SJSA1 (cell line): ENCODE data around the gene S100A14. TPM values are rescaled to one million over a fixed set of nuclear protein-coding genes. Genes with fewer than 3 reads are reported as not detected.

ENCODE experiments used
- DNase-seq, 2 experiments: peaks; one replicate each; pipeline ENCODE4 v3.0.0-alpha.2; 2015 to 2020; ENCODE audit warnings: low spot score in 2 of 2, low read depth in 1 of 2
- H3K27ac ChIP-seq: fragments of 250-450 bp; sonication (Bioruptor Pico); 2 replicates; pipeline ENCODE4 v1.5.1; 2020; ENCODE audit warnings: mild to moderate bottlenecking, moderate library complexity
- H3K27me3 ChIP-seq: fragments of 250-450 bp; sonication (Bioruptor Pico); replicated peaks from 2 replicates; pipeline ENCODE4 v1.5.1; 2020; ENCODE audit warnings: mild to moderate bottlenecking, moderate library complexity
- H3K36me3 ChIP-seq: fragments of 250-450 bp; sonication (Bioruptor Pico); 2 replicates; pipeline ENCODE4 v1.5.1; 2020; ENCODE audit warnings: mild to moderate bottlenecking
- H3K4me1 ChIP-seq: fragments of 250-450 bp; sonication (Bioruptor Pico); replicated peaks from 2 replicates; pipeline ENCODE4 v1.6.1; 2021; ENCODE audit warnings: mild to moderate bottlenecking
- H3K4me3 ChIP-seq: fragments of 250-450 bp; sonication (Bioruptor Pico); 2 replicates; pipeline ENCODE4 v1.5.1; 2020; ENCODE audit warnings: mild to moderate bottlenecking
- H3K9me3 ChIP-seq: fragments of 250-450 bp; sonication (Bioruptor Pico); replicated peaks from 2 replicates; pipeline ENCODE4 v1.5.1; 2020; ENCODE audit warnings: mild to moderate bottlenecking
- total RNA-seq: library from RNA; depleted of rRNA; stranded (reverse); fragments of >200 nt; shearing (Covaris generic); gene quantifications from 2 replicates; pipeline ENCODE4 v1.2.3, GENCODE V29; 2014

The S100A14 gene
- total RNA-seq, 1 experiment from 2014 or later = not detected

GRCh38 chr1:153617663-153618062 is 1.5 kb upstream of the S100A14 start:
- DNase-seq = peak; percentile 68 to 91
- H3K27me3 ChIP-seq = no peaks in the 10 kb centered on the region
- no peak overlapping the region for H3K27ac ChIP-seq
- H3K36me3 ChIP-seq = peaks cover 29% of the 10 kb centered on the region
- peaks cover 10% of the 10 kb centered on the region for H3K4me1 ChIP-seq
- no peaks in the 10 kb centered on the region for H3K9me3 ChIP-seq
- no peak overlapping the region for H3K4me3 ChIP-seq

- Histone ChIP-seq H3K27ac (no peak overlapping the region), H3K36me3 (peaks cover 22% of the 10 kb centered on the region), H3K27me3 (no peaks in the 10 kb centered on the region), H3K4me1 (peaks cover 18% of the 10 kb centered on the region), H3K4me3 (no peak overlapping the region), H3K9me3 (no peaks in the 10 kb centered on the region)
- no peak for DNase-seq
These were observed 789 bp upstream of the S100A14 start for GRCh38 chr1:153616917-153617311.

GRCh38 chr1:153615406-153615805 is 719 bp downstream of the S100A14 start:
- Histone ChIP-seq H3K4me3 (no peak overlapping the region), H3K9me3 (no peaks in the 10 kb centered on the region), H3K27ac (no peak overlapping the region), H3K4me1 (peaks cover 27% of the 10 kb centered on the region), H3K36me3 (peaks cover 19% of the 10 kb centered on the region), H3K27me3 (no peaks in the 10 kb centered on the region)
- DNase-seq = no peak

GRCh38 chr1:153614906-153615305 is 1.2 kb downstream of the S100A14 start:
- Histone ChIP-seq H3K9me3 (no peaks in the 10 kb centered on the region), H3K27me3 (no peaks in the 10 kb centered on the region), H3K36me3 (peaks cover 16% of the 10 kb centered on the region), H3K4me3 (no peak overlapping the region), H3K27ac (no peak overlapping the region), H3K4me1 (peaks cover 32% of the 10 kb centered on the region)
- DNase-seq = no peak

GRCh38 chr1:153614189-153614900 is 1.8 kb downstream of the S100A14 start:
- H3K27me3 ChIP-seq = no peaks in the 10 kb centered on the region
- H3K36me3 ChIP-seq = peaks cover 12% of the 10 kb centered on the region
- H3K4me3 ChIP-seq = no peak overlapping the region
- no peak for DNase-seq
- no peak overlapping the region for H3K27ac ChIP-seq
- H3K4me1 ChIP-seq = peaks cover 38% of the 10 kb centered on the region
- no peaks in the 10 kb centered on the region for H3K9me3 ChIP-seq

GRCh38 chr1:153613406-153613805 is 2.7 kb downstream of the S100A14 start:
- no peak for DNase-seq
- Histone ChIP-seq H3K27me3 (no peaks in the 10 kb centered on the region), H3K4me3 (no peak overlapping the region), H3K9me3 (no peaks in the 10 kb centered on the region), H3K36me3 (peaks cover 7% of the 10 kb centered on the region), H3K27ac (no peak overlapping the region), H3K4me1 (peaks cover 47% of the 10 kb centered on the region)

GRCh38 chr1:153612755-153613331 is 3.3 kb downstream of the S100A14 start, which contains the start of gene S100A16:
Gene S100A16 (minus strand): TSS chr1:153613137. CDS start chr1:153608151, 4,986 bp downstream.
- DNase-seq = no peak
- no peak within 1 kb of the TSS for H3K27ac ChIP-seq
- no peaks in the 10 kb centered on the region for H3K27me3 ChIP-seq
- peak within 1 kb of the TSS; percentile 41 for H3K4me3 ChIP-seq
- no peaks in the 10 kb centered on the region for H3K9me3 ChIP-seq
- H3K4me1 ChIP-seq = peaks cover 52% of the 10 kb centered on the region
- H3K36me3 ChIP-seq = peaks cover 6% of the 10 kb centered on the region

- Histone ChIP-seq H3K9me3 (no peaks in the 10 kb centered on the region), H3K36me3 (peaks cover 11% of the 10 kb centered on the region), H3K4me1 (peaks cover 46% of the 10 kb centered on the region), H3K27me3 (no peaks in the 10 kb centered on the region), H3K27ac (no peak overlapping the region), H3K4me3 (peak overlapping the region; percentile 41)
- no peak for DNase-seq
These were observed 3.9 kb downstream of the S100A14 start for GRCh38 chr1:153612111-153612754.

GRCh38 chr1:153611356-153611755 is 4.8 kb downstream of the S100A14 start:
- Histone ChIP-seq H3K4me3 (no peak overlapping the region), H3K27ac (no peak overlapping the region), H3K27me3 (no peaks in the 10 kb centered on the region)

GRCh38 chr1:153610811-153611301 is 5.3 kb downstream of the S100A14 start:
- peaks cover 46% of the 10 kb centered on the region for H3K4me1 ChIP-seq
- no peaks in the 10 kb centered on the region for H3K27me3 ChIP-seq
- H3K9me3 ChIP-seq = no peaks in the 10 kb centered on the region
- H3K27ac ChIP-seq = no peak overlapping the region
- peaks cover 19% of the 10 kb centered on the region for H3K36me3 ChIP-seq
- no peak overlapping the region for H3K4me3 ChIP-seq
- no peak for DNase-seq

More at GRCh38 chr1:153611356-153611755, 4.8 kb downstream of the S100A14 start:
- Histone ChIP-seq H3K4me1 (peaks cover 46% of the 10 kb centered on the region), H3K9me3 (no peaks in the 10 kb centered on the region), H3K36me3 (peaks cover 18% of the 10 kb centered on the region)
- DNase-seq = no peak

GRCh38 chr1:153610334-153610733 is 5.8 kb downstream of the S100A14 start:
- Histone ChIP-seq H3K36me3 (peaks cover 19% of the 10 kb centered on the region), H3K27me3 (no peaks in the 10 kb centered on the region), H3K27ac (no peak overlapping the region), H3K9me3 (no peaks in the 10 kb centered on the region), H3K4me3 (no peak overlapping the region), H3K4me1 (peaks cover 46% of the 10 kb centered on the region)
- no peak for DNase-seq

- Histone ChIP-seq H3K27me3 (no peaks in the 10 kb centered on the region), H3K4me3 (no peak overlapping the region), H3K4me1 (peaks cover 46% of the 10 kb centered on the region), H3K36me3 (peaks cover 19% of the 10 kb centered on the region), H3K9me3 (no peaks in the 10 kb centered on the region), H3K27ac (peak overlapping the region; percentile 77)
- DNase-seq = no peak
These were observed 6.6 kb downstream of the S100A14 start for GRCh38 chr1:153609585-153609907.

- Histone ChIP-seq H3K4me1 (peaks cover 46% of the 10 kb centered on the region), H3K36me3 (peaks cover 19% of the 10 kb centered on the region), H3K27me3 (no peaks in the 10 kb centered on the region), H3K4me3 (peak overlapping the region; percentile 34), H3K27ac (peak overlapping the region; percentile 77), H3K9me3 (no peaks in the 10 kb centered on the region)
- DNase-seq = peak; percentile 90 to 95
These were observed 7.2 kb downstream of the S100A14 start for GRCh38 chr1:153608742-153609584.
